Stimulated activated naive CD8-positive, alpha-beta T cell treated with anti-CD3 and anti-CD28 coated beads, Interleukin-15, Interleukin-2, amounts not matched to agents 100 ng/mL and 50 ng/mL, for 24 hours (primary cell): ENCODE results near the gene TMEM134.
"Not testable (repeated sequence)": the region's sequence is repeated elsewhere in the genome, so short reads cannot be mapped to it uniquely, and the experiment has no call there.

Source experiments
- H3K27ac Mint-ChIP-seq: one replicate; pipeline ENCODE4 v1.8.0; 2021; ENCODE audit warnings: mild to moderate bottlenecking, mixed read lengths
- H3K27me3 Mint-ChIP-seq: one replicate; pipeline ENCODE4 v1.8.0; 2021; ENCODE audit warnings: mixed read lengths
- H3K36me3 Mint-ChIP-seq: one replicate; pipeline ENCODE4 v1.8.0; 2021; ENCODE audit warnings: low read depth, mixed read lengths
- H3K4me1 Mint-ChIP-seq: one replicate; pipeline ENCODE4 v1.8.0; 2021; ENCODE audit warnings: low read depth, mixed read lengths
- H3K4me3 Mint-ChIP-seq: one replicate; pipeline ENCODE4 v1.8.0; 2021; ENCODE audit warnings: mild to moderate bottlenecking, mixed read lengths
- H3K9me3 Mint-ChIP-seq: one replicate; pipeline ENCODE4 v1.8.0; 2021; ENCODE audit warnings: mixed read lengths

TMEM134 gene, protein sequence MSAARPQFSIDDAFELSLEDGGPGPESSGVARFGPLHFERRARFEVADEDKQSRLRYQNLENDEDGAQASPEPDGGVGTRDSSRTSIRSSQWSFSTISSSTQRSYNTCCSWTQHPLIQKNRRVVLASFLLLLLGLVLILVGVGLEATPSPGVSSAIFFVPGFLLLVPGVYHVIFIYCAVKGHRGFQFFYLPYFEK

DNA sequence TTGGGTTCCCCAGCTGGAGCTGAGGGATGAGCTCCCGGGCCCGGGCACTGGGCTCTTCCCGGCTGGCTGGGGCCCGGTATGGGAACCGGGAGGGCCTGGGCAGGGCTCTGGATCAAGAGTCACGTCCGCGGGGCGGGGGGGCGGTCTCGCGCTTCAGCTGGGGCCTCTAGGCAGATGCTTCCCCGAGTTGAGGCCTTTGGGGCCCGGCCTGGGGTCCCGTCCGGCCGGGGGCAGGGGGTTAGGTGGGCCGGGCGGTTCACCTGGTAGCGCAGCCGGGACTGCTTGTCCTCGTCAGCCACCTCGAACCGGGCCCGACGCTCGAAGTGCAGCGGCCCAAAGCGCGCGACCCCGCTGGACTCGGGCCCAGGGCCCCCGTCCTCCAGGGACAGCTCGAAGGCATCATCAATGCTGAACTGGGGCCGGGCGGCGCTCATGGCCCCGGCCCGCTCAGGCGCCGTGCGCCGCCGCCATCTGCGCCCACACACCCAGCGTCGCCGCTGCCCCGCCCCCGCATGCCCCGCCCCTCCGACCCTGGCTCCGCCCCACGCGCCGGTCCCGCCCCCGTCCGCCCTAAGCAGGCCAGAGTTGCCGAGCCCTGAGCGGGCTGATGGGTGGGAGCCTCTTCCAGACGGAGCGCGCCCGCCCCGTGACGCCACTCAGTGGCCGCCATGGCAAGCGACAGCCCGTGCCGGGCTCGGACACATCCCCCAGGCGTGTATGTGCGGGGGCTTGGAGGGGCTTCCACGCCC lies at the start of gene TMEM134:
TSS of gene TMEM134 (minus strand) at position 493 of the 749 bp plus-strand sequence. CDS start at position 434, 59 bp downstream.
- H3K9me3 Mint-ChIP-seq: no peaks in the 10 kb centered on the region
- H3K27me3 Mint-ChIP-seq: no peaks in the 10 kb centered on the region
- H3K36me3 Mint-ChIP-seq: no peaks in the 10 kb centered on the region
- H3K27ac Mint-ChIP-seq: peak within 1 kb of the TSS; percentile 88
- peaks cover 35% of the 10 kb centered on the region for H3K4me1 Mint-ChIP-seq
- H3K4me3 Mint-ChIP-seq: peak within 1 kb of the TSS; percentile 91

DNA sequence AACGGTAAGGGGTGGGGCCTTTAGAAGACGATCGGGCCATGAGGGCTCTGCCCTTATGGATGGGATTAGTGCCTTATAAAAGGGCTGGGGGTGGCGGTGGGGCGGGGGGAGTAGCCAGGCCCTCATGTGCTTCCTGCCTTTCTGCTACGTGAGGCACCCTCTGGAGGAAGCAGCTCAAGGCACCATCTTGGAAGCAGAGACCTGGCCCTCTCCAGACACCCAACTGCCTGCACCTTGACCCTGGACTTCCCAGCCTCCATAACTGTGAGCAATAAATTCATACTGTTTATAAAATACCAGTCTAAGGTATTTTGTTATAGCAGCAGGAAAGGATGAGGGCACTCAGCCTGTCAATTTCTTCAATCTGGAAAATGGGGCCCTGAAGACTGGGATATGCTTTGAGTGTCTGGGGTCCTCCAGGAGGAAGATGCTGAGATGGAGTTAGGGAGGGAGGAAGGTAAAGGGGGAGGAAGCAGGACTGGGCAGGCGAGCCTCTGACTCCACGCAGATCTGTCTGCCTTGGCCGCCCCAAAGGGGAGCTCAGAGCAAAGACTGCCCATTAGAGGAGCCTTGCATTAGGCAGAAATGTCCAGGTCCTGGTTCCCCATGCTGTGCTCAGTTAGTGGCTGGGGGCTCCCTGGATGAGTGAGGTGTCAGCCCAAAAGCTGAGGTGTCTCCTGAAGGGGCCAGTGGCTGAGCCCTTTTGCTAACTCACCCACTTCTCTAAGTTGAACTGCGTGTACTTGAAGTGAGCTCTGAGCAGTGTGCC lies 48.9 kb upstream of the TMEM134 start:
- Mint-ChIP-seq H3K4me3 (no peak overlapping the region), H3K4me1 (no peaks in the 10 kb centered on the region), H3K27ac (no peak overlapping the region), H3K36me3 (no peaks in the 10 kb centered on the region), H3K9me3 (no peaks in the 10 kb centered on the region), H3K27me3 (peaks cover 7% of the 10 kb centered on the region)

- Mint-ChIP-seq H3K36me3 (no peaks in the 10 kb centered on the region), H3K9me3 (no peaks in the 10 kb centered on the region), H3K4me1 (no peaks in the 10 kb centered on the region), H3K27ac (no peak overlapping the region), H3K27me3 (peaks cover 10% of the 10 kb centered on the region), H3K4me3 (no peak overlapping the region)
These were observed 47.8 kb upstream of the TMEM134 start for GRCh38 chr11:67516806-67517205.

GRCh38 chr11:67514116-67514515 lies 45.1 kb upstream of the TMEM134 start:
- H3K36me3 Mint-ChIP-seq: no peaks in the 10 kb centered on the region
- H3K4me3 Mint-ChIP-seq: no peak overlapping the region
- no peak overlapping the region for H3K27ac Mint-ChIP-seq
- peaks cover 2% of the 10 kb centered on the region for H3K4me1 Mint-ChIP-seq
- no peaks in the 10 kb centered on the region for H3K9me3 Mint-ChIP-seq
- peaks cover 10% of the 10 kb centered on the region for H3K27me3 Mint-ChIP-seq

- Mint-ChIP-seq H3K27me3 (peaks cover 10% of the 10 kb centered on the region), H3K4me1 (peaks cover 17% of the 10 kb centered on the region)
- not testable (repeated sequence) for H3K36me3 Mint-ChIP-seq, H3K9me3 Mint-ChIP-seq, H3K4me3 Mint-ChIP-seq, H3K27ac Mint-ChIP-seq
These were observed 42.5 kb upstream of the TMEM134 start for GRCh38 chr11:67511558-67511957.

GRCh38 chr11:67510023-67510345 lies 40.9 kb upstream of the TMEM134 start:
- Mint-ChIP-seq H3K36me3 (peaks cover 9% of the 10 kb centered on the region), H3K4me1 (peaks cover 28% of the 10 kb centered on the region), H3K4me3 (no peak overlapping the region), H3K27ac (no peak overlapping the region), H3K9me3 (no peaks in the 10 kb centered on the region), H3K27me3 (peaks cover 10% of the 10 kb centered on the region)

- Mint-ChIP-seq H3K36me3 (peaks cover 9% of the 10 kb centered on the region), H3K27ac (peak overlapping the region; percentile 97), H3K4me3 (peak overlapping the region; percentile 89), H3K9me3 (no peaks in the 10 kb centered on the region), H3K4me1 (peaks cover 29% of the 10 kb centered on the region), H3K27me3 (peaks cover 4% of the 10 kb centered on the region)
These were observed 39.6 kb upstream of the TMEM134 start for GRCh38 chr11:67508486-67509121.

GRCh38 chr11:67507864-67508485 lies 38.9 kb upstream of the TMEM134 start, which contains the start of gene CDK2AP2:
Gene CDK2AP2 (minus strand): TSS chr11:67508162. CDS start chr11:67508082, 80 bp downstream.
- peak within 1 kb of the TSS; percentile 97 for H3K27ac Mint-ChIP-seq
- H3K36me3 Mint-ChIP-seq: peaks cover 10% of the 10 kb centered on the region
- peaks cover 36% of the 10 kb centered on the region for H3K4me1 Mint-ChIP-seq
- H3K27me3 Mint-ChIP-seq: peaks cover 4% of the 10 kb centered on the region
- H3K4me3 Mint-ChIP-seq: peak within 1 kb of the TSS; percentile 89
- no peaks in the 10 kb centered on the region for H3K9me3 Mint-ChIP-seq

GRCh38 chr11:67507242-67507863 lies 38.3 kb upstream of the TMEM134 start:
- H3K36me3 Mint-ChIP-seq: peaks cover 14% of the 10 kb centered on the region
- H3K4me1 Mint-ChIP-seq: peaks cover 39% of the 10 kb centered on the region
- no peaks in the 10 kb centered on the region for H3K9me3 Mint-ChIP-seq
- H3K4me3 Mint-ChIP-seq: peak overlapping the region; percentile 89
- H3K27me3 Mint-ChIP-seq: no peaks in the 10 kb centered on the region
- peak overlapping the region; percentile 97 for H3K27ac Mint-ChIP-seq

DNA sequence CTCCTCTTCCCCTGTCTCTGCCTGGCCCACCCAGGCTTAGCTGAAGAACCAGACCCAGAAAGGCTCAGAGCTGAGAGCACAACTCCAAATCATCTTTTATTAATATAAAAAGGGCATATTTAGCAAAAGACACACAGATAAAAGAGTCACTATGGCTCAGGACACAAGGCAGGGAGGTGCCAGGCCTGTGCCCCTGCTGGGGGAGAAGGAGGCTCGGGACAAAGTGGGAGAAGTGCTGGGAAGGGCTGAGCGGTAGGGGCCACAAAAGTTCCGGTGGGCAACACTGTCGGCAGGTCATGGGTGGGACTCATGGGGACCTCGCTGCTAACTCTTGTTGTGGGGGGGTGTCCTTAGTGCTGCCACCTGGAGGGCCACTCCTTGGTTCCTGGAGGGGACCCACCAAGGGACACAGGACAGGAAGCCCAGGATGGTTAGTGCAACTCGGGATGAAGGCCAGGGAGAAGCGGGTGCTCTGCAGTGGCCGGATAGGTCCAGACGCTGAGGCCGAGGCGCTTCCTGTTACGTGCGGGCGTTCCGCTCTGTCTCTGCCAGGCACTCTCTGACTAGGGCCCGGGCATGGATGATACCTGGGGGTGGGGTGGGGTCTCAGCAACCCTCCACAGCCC lies 37.5 kb upstream of the TMEM134 start:
- H3K4me3 Mint-ChIP-seq: peak overlapping the region; percentile 89
- H3K36me3 Mint-ChIP-seq: peaks cover 16% of the 10 kb centered on the region
- H3K9me3 Mint-ChIP-seq: no peaks in the 10 kb centered on the region
- H3K27me3 Mint-ChIP-seq: no peaks in the 10 kb centered on the region
- peak overlapping the region; percentile 97 for H3K27ac Mint-ChIP-seq
- peaks cover 42% of the 10 kb centered on the region for H3K4me1 Mint-ChIP-seq

GRCh38 chr11:67505605-67506396 lies 36.8 kb upstream of the TMEM134 start:
- Mint-ChIP-seq H3K27ac (peak overlapping the region; percentile 97), H3K36me3 (peaks cover 23% of the 10 kb centered on the region), H3K4me3 (peak overlapping the region; percentile 89), H3K9me3 (no peaks in the 10 kb centered on the region), H3K4me1 (peaks cover 49% of the 10 kb centered on the region), H3K27me3 (no peaks in the 10 kb centered on the region)

GRCh38 chr11:67504950-67505581 lies 36.0 kb upstream of the TMEM134 start, which contains the start of gene PITPNM1:
Gene PITPNM1 (minus strand): TSS chr11:67505363. CDS start chr11:67504180, 1,183 bp downstream.
- Mint-ChIP-seq H3K4me1 (peaks cover 53% of the 10 kb centered on the region), H3K27ac (peak within 1 kb of the TSS; percentile 97), H3K27me3 (no peaks in the 10 kb centered on the region), H3K9me3 (no peaks in the 10 kb centered on the region), H3K36me3 (peaks cover 28% of the 10 kb centered on the region), H3K4me3 (peak within 1 kb of the TSS; percentile 89)
